GM12873 (cell line): Measurements from ENCODE around the gene PDE6A.

Source experiments
- CTCF ChIP-seq: IDR thresholded peaks from 2 replicates; pipeline ENCODE4 v1.5.1; 2012; ENCODE audit warnings: low read depth, mild to moderate bottlenecking, moderate library complexity, low read length, control low read depth; ENCODE audit not compliant: insufficient read depth; ENCODE audit errors: missing control alignments

Gene PDE6A

GRCh38 chr5:149865746-149866145 lies 78.8 kb downstream of the PDE6A start:
- TF ChIP-seq CTCF: no peak

- TF ChIP-seq CTCF: peak; percentile 7
Observed at GRCh38 chr5:149863830-149864229, 80.8 kb downstream of the PDE6A start.

GRCh38 chr5:149863176-149863575 lies 81.4 kb downstream of the PDE6A start:
- TF ChIP-seq CTCF: no peak

- TF ChIP-seq CTCF: no peak
Observed at GRCh38 chr5:149860801-149861322, 83.7 kb downstream of the PDE6A start.

- TF ChIP-seq CTCF: no peak
Observed at GRCh38 chr5:149859746-149860145, 84.8 kb downstream of the PDE6A start.

- TF ChIP-seq CTCF: no peak
Observed at GRCh38 chr5:149857499-149857898, 87.1 kb downstream of the PDE6A start.

- no peak for TF ChIP-seq CTCF
Observed at GRCh38 chr5:149855366-149855765, 89.2 kb downstream of the PDE6A start.
